ENCODE results near the gene PRKAB2. TPM values are rescaled to one million over a fixed set of nuclear protein-coding genes. Genes with fewer than 3 reads are reported as not detected.
"Not testable (repeated sequence)": the region's sequence is repeated elsewhere in the genome, so short reads cannot be mapped to it uniquely, and the experiment has no call there.

The PRKAB2 gene
- total RNA-seq, 1 donor from 2014 or later = 49.0 TPM

DNA sequence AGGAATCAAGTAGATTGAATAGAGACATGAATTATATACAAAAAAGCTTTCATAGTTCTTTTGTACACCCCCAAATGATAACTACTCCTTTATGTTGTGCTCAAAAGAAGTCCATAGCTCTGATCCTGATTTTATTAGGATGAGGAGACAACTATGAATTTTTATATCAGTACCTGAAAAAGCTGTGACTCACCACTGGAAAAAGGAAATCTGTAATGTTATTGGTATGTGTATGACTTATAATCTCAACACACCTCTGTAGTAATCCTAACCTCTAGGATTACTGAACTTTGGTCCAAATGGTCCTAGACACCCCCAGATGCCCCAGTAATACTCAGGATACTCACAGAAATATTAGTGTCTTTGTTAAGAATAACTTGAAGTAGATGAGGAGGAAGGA, 10.2 kb downstream of the PRKAB2 start:
- Mint-ChIP-seq H3K9me3 (ENCODE audit: unreplicated experiment) (no peaks in the 10 kb centered on the region), H3K27me3 (ENCODE audit: low read depth, unreplicated experiment) (no peaks in the 10 kb centered on the region)
- TF ChIP-seq, protein P1, sequence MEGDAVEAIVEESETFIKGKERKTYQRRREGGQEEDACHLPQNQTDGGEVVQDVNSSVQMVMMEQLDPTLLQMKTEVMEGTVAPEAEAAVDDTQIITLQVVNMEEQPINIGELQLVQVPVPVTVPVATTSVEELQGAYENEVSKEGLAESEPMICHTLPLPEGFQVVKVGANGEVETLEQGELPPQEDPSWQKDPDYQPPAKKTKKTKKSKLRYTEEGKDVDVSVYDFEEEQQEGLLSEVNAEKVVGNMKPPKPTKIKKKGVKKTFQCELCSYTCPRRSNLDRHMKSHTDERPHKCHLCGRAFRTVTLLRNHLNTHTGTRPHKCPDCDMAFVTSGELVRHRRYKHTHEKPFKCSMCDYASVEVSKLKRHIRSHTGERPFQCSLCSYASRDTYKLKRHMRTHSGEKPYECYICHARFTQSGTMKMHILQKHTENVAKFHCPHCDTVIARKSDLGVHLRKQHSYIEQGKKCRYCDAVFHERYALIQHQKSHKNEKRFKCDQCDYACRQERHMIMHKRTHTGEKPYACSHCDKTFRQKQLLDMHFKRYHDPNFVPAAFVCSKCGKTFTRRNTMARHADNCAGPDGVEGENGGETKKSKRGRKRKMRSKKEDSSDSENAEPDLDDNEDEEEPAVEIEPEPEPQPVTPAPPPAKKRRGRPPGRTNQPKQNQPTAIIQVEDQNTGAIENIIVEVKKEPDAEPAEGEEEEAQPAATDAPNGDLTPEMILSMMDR (IDR thresholded peaks at IDR 0.05; ENCODE audit: insufficient read depth, low read depth, low read length) = no peak
- TF ChIP-seq EZH2 (IDR thresholded peaks at IDR 0.05; ENCODE audit: insufficient read depth, low read length) = no peak

DNA sequence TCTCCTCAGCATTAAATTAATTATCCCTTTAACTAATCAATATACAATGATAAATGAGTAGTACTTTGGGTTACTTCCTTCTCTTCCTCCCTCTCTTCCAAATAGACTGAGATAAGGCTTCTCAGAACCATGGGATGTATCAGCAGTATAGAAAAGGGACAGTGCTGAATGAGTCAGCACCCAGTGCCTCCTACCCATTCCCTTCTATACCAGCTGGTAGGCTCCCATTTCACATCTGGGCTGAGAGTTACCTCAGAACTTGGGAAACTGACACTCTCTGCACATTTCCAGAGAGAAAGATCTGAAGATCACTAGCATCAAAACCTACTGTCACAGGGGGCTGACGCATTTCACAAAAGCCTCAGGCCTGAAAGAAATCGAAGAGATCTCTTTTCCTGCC, 15.2 kb downstream of the PRKAB2 start:
- not testable (repeated sequence) for H3K4me1 ChIP-seq (ENCODE audit: insufficient read depth, low read length); H3K9me3 Mint-ChIP-seq (ENCODE audit: unreplicated experiment); H3K79me2 ChIP-seq (ENCODE audit: insufficient read depth, low read length); H3K9ac ChIP-seq (ENCODE audit: low read length); H3K4me2 ChIP-seq (ENCODE audit: low read length); DNase-seq (ENCODE audit: low read depth); H3K27me3 ChIP-seq (ENCODE audit: insufficient read depth, low read length); H3K4me3 ChIP-seq (ENCODE audit: insufficient read depth, low read depth, low read length); H3K9me3 ChIP-seq (ENCODE audit: insufficient read depth, low read depth, low read length); H3K27ac ChIP-seq (ENCODE audit: low read depth, low read length); FAIRE-seq; H4K20me1 ChIP-seq (ENCODE audit: insufficient read depth, low read length); H3K27me3 Mint-ChIP-seq (ENCODE audit: low read depth, unreplicated experiment); H2AFZ ChIP-seq (ENCODE audit: low read depth, low read length)
- peaks cover 60% of the 10 kb centered on the region for H3K36me3 ChIP-seq (ENCODE audit: insufficient read depth, low read length)
- Mint-ChIP-seq H3K4me3 (ENCODE audit: unreplicated experiment) (peak overlapping the region; percentile 30), H3K36me3 (ENCODE audit: low read depth, unreplicated experiment) (peaks cover 36% of the 10 kb centered on the region), H3K27ac (ENCODE audit: unreplicated experiment) (peak overlapping the region; percentile 20), H3K4me1 (ENCODE audit: low read depth, unreplicated experiment) (peaks cover 18% of the 10 kb centered on the region)

More for the DNA sequence above, 10.2 kb downstream of the PRKAB2 start:
- Mint-ChIP-seq H3K36me3 (ENCODE audit: low read depth, unreplicated experiment) (peaks cover 37% of the 10 kb centered on the region), H3K27ac (ENCODE audit: unreplicated experiment) (no peak overlapping the region), H3K4me1 (ENCODE audit: low read depth, unreplicated experiment) (peaks cover 27% of the 10 kb centered on the region), H3K4me3 (ENCODE audit: unreplicated experiment) (no peak overlapping the region)
- Histone ChIP-seq H3K27me3 (ENCODE audit: insufficient read depth, low read length) (no peaks in the 10 kb centered on the region), H3K9me3 (ENCODE audit: insufficient read depth, low read depth, low read length) (no peaks in the 10 kb centered on the region), H3K27ac (ENCODE audit: low read depth, low read length) (no peak overlapping the region), H3K9ac (ENCODE audit: low read length) (no peak overlapping the region), H3K4me2 (ENCODE audit: low read length) (no peak overlapping the region), H3K36me3 (ENCODE audit: insufficient read depth, low read length) (peaks cover 53% of the 10 kb centered on the region), H3K4me1 (ENCODE audit: insufficient read depth, low read length) (peaks cover 10% of the 10 kb centered on the region), H2AFZ (ENCODE audit: low read depth, low read length) (no peak overlapping the region), H4K20me1 (ENCODE audit: insufficient read depth, low read length) (no peaks in the 10 kb centered on the region), H3K79me2 (ENCODE audit: insufficient read depth, low read length) (peaks cover 46% of the 10 kb centered on the region), H3K4me3 (ENCODE audit: insufficient read depth, low read depth, low read length) (no peak overlapping the region)
- FAIRE-seq (no peak), DNase-seq (ENCODE audit: low read depth) (no peak)

DNA sequence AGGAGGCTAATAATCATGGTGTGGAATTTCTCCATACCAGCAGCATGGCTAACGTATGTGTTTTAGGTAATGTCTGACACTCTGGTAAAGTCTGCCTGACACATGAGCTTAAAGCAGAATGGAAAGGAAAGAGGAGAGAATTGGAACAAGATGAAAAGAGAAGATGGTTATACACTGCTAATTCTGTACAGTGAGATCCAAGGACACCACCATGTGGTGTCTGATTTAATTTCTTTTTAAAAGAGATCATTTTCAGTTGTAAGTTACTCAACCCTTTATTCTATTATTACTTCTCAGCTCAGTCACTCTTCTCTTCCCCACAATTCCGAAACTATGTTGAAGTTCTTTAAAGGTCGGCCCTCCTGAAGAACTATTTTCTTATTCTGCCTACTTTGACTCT, 15.6 kb downstream of the PRKAB2 start:
- Histone ChIP-seq H3K27ac (ENCODE audit: low read depth, low read length) (no peak overlapping the region), H2AFZ (ENCODE audit: low read depth, low read length) (no peak overlapping the region), H3K36me3 (ENCODE audit: insufficient read depth, low read length) (peaks cover 58% of the 10 kb centered on the region), H3K9me3 (ENCODE audit: insufficient read depth, low read depth, low read length) (no peaks in the 10 kb centered on the region), H4K20me1 (ENCODE audit: insufficient read depth, low read length) (no peaks in the 10 kb centered on the region), H3K79me2 (ENCODE audit: insufficient read depth, low read length) (no peaks in the 10 kb centered on the region), H3K4me1 (ENCODE audit: insufficient read depth, low read length) (no peaks in the 10 kb centered on the region), H3K9ac (ENCODE audit: low read length) (no peak overlapping the region), H3K4me3 (ENCODE audit: insufficient read depth, low read depth, low read length) (no peak overlapping the region), H3K4me2 (ENCODE audit: low read length) (no peak overlapping the region), H3K27me3 (ENCODE audit: insufficient read depth, low read length) (no peaks in the 10 kb centered on the region)
- DNase-seq (ENCODE audit: low read depth) (no peak), FAIRE-seq (no peak)
- no peaks in the 10 kb centered on the region for H3K27me3 Mint-ChIP-seq (ENCODE audit: low read depth, unreplicated experiment)
- peak overlapping the region; percentile 30 for H3K4me3 Mint-ChIP-seq (ENCODE audit: unreplicated experiment)
- H3K36me3 Mint-ChIP-seq (ENCODE audit: low read depth, unreplicated experiment) = peaks cover 36% of the 10 kb centered on the region
- no peak overlapping the region for H3K27ac Mint-ChIP-seq (ENCODE audit: unreplicated experiment)
- peaks cover 15% of the 10 kb centered on the region for H3K4me1 Mint-ChIP-seq (ENCODE audit: low read depth, unreplicated experiment)
- no peaks in the 10 kb centered on the region for H3K9me3 Mint-ChIP-seq (ENCODE audit: unreplicated experiment)
- TF ChIP-seq EZH2 (IDR thresholded peaks at IDR 0.05; ENCODE audit: insufficient read depth, low read length) = no peak
- TF ChIP-seq, protein P1 (IDR thresholded peaks at IDR 0.05; ENCODE audit: insufficient read depth, low read depth, low read length) = no peak

Data from astrocyte (in vitro differentiated cells and primary cell).